ENCODE data around the gene RABGGTA.
A peak's percentile ranks its signal among the peaks of the same experiment; 100 is the strongest.

RABGGTA gene

GRCh38 chr14:24232645-24233537 lies 38.5 kb downstream of the RABGGTA start, which contains the start of gene GMPR2:
GMPR2 (plus strand) TSS chr14:24232929; CDS start chr14:24233254, 325 bp downstream.
- H3K79me2 ChIP-seq = peaks cover 11% of the 10 kb centered on the region
- TF ChIP-seq CTCF (IDR thresholded peaks at IDR 0.05) = peak; percentile 5

DNA sequence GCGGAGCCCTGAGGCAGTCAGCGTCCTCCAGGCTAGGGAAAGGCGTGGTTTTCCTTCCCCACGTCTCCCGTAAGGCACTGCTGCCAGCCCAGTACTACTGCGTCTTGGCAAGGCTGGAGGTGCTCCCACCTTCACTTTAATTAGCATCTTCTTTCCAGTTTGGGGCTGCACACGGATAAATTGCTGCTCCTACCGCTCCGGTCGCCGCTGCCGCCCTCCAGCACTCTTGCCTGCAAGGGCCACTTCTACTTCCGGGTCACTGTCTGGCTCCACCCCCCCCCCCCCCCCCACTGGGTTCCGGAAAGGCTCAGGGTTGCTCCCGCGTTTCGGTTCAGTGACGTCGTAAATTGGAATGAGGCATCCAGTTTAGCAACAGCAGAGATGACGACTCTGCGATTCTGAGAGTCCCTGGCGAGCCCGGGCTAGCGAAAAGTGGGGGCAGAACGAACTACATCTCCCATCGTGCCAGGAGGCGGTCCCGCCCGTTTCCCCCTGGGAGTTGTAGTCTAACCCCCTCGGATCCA lies 39.2 kb downstream of the RABGGTA start, which contains the start of gene NEDD8:
Gene NEDD8, minus strand, starts transcription at position 247 of the 524 bp plus-strand sequence. Its CDS starts 100 bp downstream, at position 147.
- H3K36me3 ChIP-seq (ENCODE audit: control insufficient read depth, insufficient read depth, low read length) = no peaks in the 10 kb centered on the region
- H3K4me1 ChIP-seq = peaks cover 44% of the 10 kb centered on the region
- peaks cover 16% of the 10 kb centered on the region for H3K79me2 ChIP-seq
- H3K27ac ChIP-seq = peak within 1 kb of the TSS; percentile 98
- H3K9me3 ChIP-seq (ENCODE audit: control insufficient read depth, low read length) = no peaks in the 10 kb centered on the region
- H3K9ac ChIP-seq = peak within 1 kb of the TSS; percentile 68
- no peak for TF ChIP-seq CTCF (IDR thresholded peaks at IDR 0.05)
- H3K27me3 ChIP-seq (ENCODE audit: control insufficient read depth, insufficient read depth, low read length) = no peaks in the 10 kb centered on the region
- peak within 1 kb of the TSS; percentile 98 for H3K4me2 ChIP-seq (ENCODE audit: low read length)
- peak within 1 kb of the TSS; percentile 68 for H2AFZ ChIP-seq
- H3K4me3 ChIP-seq (ENCODE audit: low read depth, low read length) = peak within 1 kb of the TSS; percentile 100

More at GRCh38 chr14:24232645-24233537, 38.5 kb downstream of the RABGGTA start, which contains the start of gene GMPR2:
- Histone ChIP-seq H3K4me2 (ENCODE audit: low read length) (peak within 1 kb of the TSS; percentile 98), H2AFZ (peak within 1 kb of the TSS; percentile 68), H3K36me3 (ENCODE audit: control insufficient read depth, insufficient read depth, low read length) (no peaks in the 10 kb centered on the region), H3K9ac (peak within 1 kb of the TSS; percentile 68), H3K4me3 (ENCODE audit: low read depth, low read length) (peak within 1 kb of the TSS; percentile 100), H3K27me3 (ENCODE audit: control insufficient read depth, insufficient read depth, low read length) (no peaks in the 10 kb centered on the region), H3K27ac (peak within 1 kb of the TSS; percentile 98), H3K4me1 (peaks cover 51% of the 10 kb centered on the region), H3K9me3 (ENCODE audit: control insufficient read depth, low read length) (no peaks in the 10 kb centered on the region)

GRCh38 chr14:24231263-24232120 lies 39.9 kb downstream of the RABGGTA start:
- H3K9ac ChIP-seq = peak overlapping the region; percentile 68
- H3K79me2 ChIP-seq = peaks cover 18% of the 10 kb centered on the region
- H3K36me3 ChIP-seq (ENCODE audit: control insufficient read depth, insufficient read depth, low read length) = no peaks in the 10 kb centered on the region
- peak overlapping the region; percentile 98 for H3K27ac ChIP-seq
- H3K27me3 ChIP-seq (ENCODE audit: control insufficient read depth, insufficient read depth, low read length) = no peaks in the 10 kb centered on the region
- peaks cover 37% of the 10 kb centered on the region for H3K4me1 ChIP-seq
- H3K9me3 ChIP-seq (ENCODE audit: control insufficient read depth, low read length) = no peaks in the 10 kb centered on the region
- H3K4me2 ChIP-seq (ENCODE audit: low read length) = peak overlapping the region; percentile 89
- H2AFZ ChIP-seq = peak overlapping the region; percentile 68
- no peak for TF ChIP-seq CTCF (IDR thresholded peaks at IDR 0.05)
- peak overlapping the region; percentile 100 for H3K4me3 ChIP-seq (ENCODE audit: low read depth, low read length)

DNA sequence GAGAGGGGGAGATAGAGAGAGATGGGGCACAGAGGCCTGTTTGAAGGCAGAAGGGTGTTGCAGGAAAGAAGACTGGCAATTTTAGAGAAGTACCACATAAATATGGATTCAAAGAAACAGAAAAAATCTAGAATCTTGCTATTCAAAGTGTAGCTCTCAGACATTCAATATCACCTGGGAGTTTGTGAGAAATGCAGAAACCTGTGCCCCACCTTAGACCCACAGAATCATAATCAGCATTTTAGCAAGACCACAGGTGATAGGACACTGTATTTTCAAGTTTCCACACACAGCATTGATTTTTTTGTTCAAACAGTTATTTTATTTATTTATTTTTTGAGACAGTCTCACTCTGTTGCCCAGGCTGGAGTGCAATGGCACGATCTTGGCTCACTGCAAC lies 42.5 kb downstream of the RABGGTA start:
- TF ChIP-seq CTCF (IDR thresholded peaks at IDR 0.05) = no peak
- Histone ChIP-seq H3K27ac (no peak overlapping the region), H3K4me3 (ENCODE audit: low read depth, low read length) (no peak overlapping the region), H2AFZ (no peak overlapping the region), H3K79me2 (peaks cover 34% of the 10 kb centered on the region), H3K4me2 (ENCODE audit: low read length) (no peak overlapping the region), H3K9me3 (ENCODE audit: control insufficient read depth, low read length) (no peaks in the 10 kb centered on the region), H3K9ac (no peak overlapping the region), H3K36me3 (ENCODE audit: control insufficient read depth, insufficient read depth, low read length) (no peaks in the 10 kb centered on the region), H3K27me3 (ENCODE audit: control insufficient read depth, insufficient read depth, low read length) (no peaks in the 10 kb centered on the region), H3K4me1 (peaks cover 15% of the 10 kb centered on the region)
